SK-N-SH treated with all-trans-retinoic acid at 6 μM for 48 hours (cell line): ENCODE measurements around the gene ST6GALNAC3.

Experiments used
- ATAC-seq: fragments of 200-7000 bp; cut with Tn5 transposase; 3 replicates; pipeline ENCODE4 v1.9.1; 2020; ENCODE audit warnings: mild to moderate bottlenecking, moderate library complexity
- ARNTL ChIP-seq: fragments of 450-650 bp; formaldehyde crosslinking; IDR thresholded peaks from 2 replicates; pipeline ENCODE4 v1.5.0; 2020; ENCODE audit warnings: low read depth, mild to moderate bottlenecking, moderate library complexity, borderline replicate concordance
- BACH2 ChIP-seq: fragments of 250-450 bp; sonication (Bioruptor Pico); IDR thresholded peaks from 2 replicates; pipeline ENCODE4 v1.9.0; 2021; ENCODE audit warnings: mild to moderate bottlenecking, borderline replicate concordance
- CREB5 ChIP-seq: fragments of 250-450 bp; sonication (Bioruptor Pico); IDR thresholded peaks from 2 replicates; pipeline ENCODE4 v1.5.1; 2020; ENCODE audit warnings: low read depth, mild to moderate bottlenecking, moderate library complexity
- ESRRG ChIP-seq: fragments of 250-450 bp; sonication (Bioruptor Pico); IDR thresholded peaks from 2 replicates; pipeline ENCODE4 v1.6.1; 2021; ENCODE audit warnings: mild to moderate bottlenecking
- GLIS3 ChIP-seq: fragments of 250-450 bp; sonication (Bioruptor Pico); IDR thresholded peaks from 2 replicates; pipeline ENCODE4 v1.5.0; 2020; ENCODE audit warnings: mild to moderate bottlenecking, moderate library complexity
- ISL1 ChIP-seq: fragments of 250-450 bp; sonication (Bioruptor Pico); IDR thresholded peaks from 2 replicates; pipeline ENCODE4 v2.1.2; 2022; ENCODE audit warnings: mild to moderate bottlenecking, moderate library complexity
- OSR1 ChIP-seq: fragments of 250-450 bp; sonication (Bioruptor Pico); IDR thresholded peaks from 2 replicates; pipeline ENCODE4 v1.8.0; 2022; ENCODE audit warnings: moderate library complexity, mild to moderate bottlenecking, inconsistent platforms
- POU6F1 ChIP-seq: fragments of 250-450 bp; sonication (Bioruptor Pico); IDR thresholded peaks from 2 replicates; pipeline ENCODE4 v1.8.0; 2021; ENCODE audit warnings: low read depth, mild to moderate bottlenecking, moderate library complexity, borderline replicate concordance
- PPARA ChIP-seq: fragments of 250-450 bp; sonication (Bioruptor Pico); IDR thresholded peaks from 2 replicates; pipeline ENCODE4 v1.5.0; 2020; ENCODE audit warnings: mild to moderate bottlenecking, borderline replicate concordance
- RARB ChIP-seq: fragments of 250-450 bp; sonication (Bioruptor Pico); IDR thresholded peaks from 2 replicates; pipeline ENCODE4 v1.8.0; 2021; ENCODE audit warnings: mild to moderate bottlenecking, moderate library complexity
- SNAI2 ChIP-seq: fragments of 250-450 bp; sonication (Bioruptor Pico); IDR thresholded peaks from 2 replicates; pipeline ENCODE4 v1.5.0; 2020; ENCODE audit warnings: mild to moderate bottlenecking, moderate library complexity
- TCF4 ChIP-seq: fragments of 250-450 bp; sonication (Bioruptor Pico); IDR thresholded peaks from 2 replicates; pipeline ENCODE4 v1.8.0; 2021; ENCODE audit warnings: mild to moderate bottlenecking, moderate library complexity, borderline replicate concordance
- TOX ChIP-seq: fragments of 250-450 bp; sonication (Bioruptor Pico); IDR thresholded peaks from 2 replicates; pipeline ENCODE4 v1.8.0; 2021; ENCODE audit warnings: mild to moderate bottlenecking, moderate library complexity, borderline replicate concordance
- TSHZ2 ChIP-seq: fragments of 250-450 bp; sonication (Bioruptor Pico); IDR thresholded peaks from 2 replicates; pipeline ENCODE4 v1.5.0; 2020; ENCODE audit warnings: mild to moderate bottlenecking, moderate library complexity
- ZC3H10 ChIP-seq: fragments of 250-450 bp; sonication (Bioruptor Pico); IDR thresholded peaks from 2 replicates; pipeline ENCODE4 v1.5.1; 2021; ENCODE audit warnings: mild to moderate bottlenecking, moderate library complexity
- ZFP3 ChIP-seq: fragments of 250-450 bp; sonication (Bioruptor Pico); IDR thresholded peaks from 2 replicates; pipeline ENCODE4 v1.5.0; 2020; ENCODE audit warnings: mild to moderate bottlenecking, moderate library complexity
- ZFP30 ChIP-seq: fragments of 450-650 bp; formaldehyde crosslinking; IDR thresholded peaks from 2 replicates; pipeline ENCODE4 v1.5.0; 2022; ENCODE audit warnings: mild to moderate bottlenecking, moderate library complexity
- ZNF565 ChIP-seq: fragments of 450-650 bp; formaldehyde crosslinking; conservative IDR thresholded peaks from 2 replicates; pipeline ENCODE4 v1.5.0; 2020; ENCODE audit warnings: low read depth, mild to moderate bottlenecking, moderate library complexity
- ZNF70 ChIP-seq: fragments of 450-650 bp; formaldehyde crosslinking; IDR thresholded peaks from 2 replicates; pipeline ENCODE4 v1.5.0; 2020; ENCODE audit warnings: mild to moderate bottlenecking, moderate library complexity
- ZNF8 ChIP-seq: fragments of 450-650 bp; formaldehyde crosslinking; IDR thresholded peaks from 2 replicates; pipeline ENCODE4 v1.5.0; 2020; ENCODE audit warnings: mild to moderate bottlenecking, moderate library complexity
- TF ChIP-seq, protein P1 (sequence below): fragments of 250-450 bp; sonication (Bioruptor Pico); IDR thresholded peaks from 2 replicates; pipeline ENCODE4 v1.8.0; 2020; ENCODE audit warnings: mild to moderate bottlenecking, moderate library complexity, borderline replicate concordance
- TF ChIP-seq, protein P2 (sequence below): fragments of 250-450 bp; sonication (Bioruptor Pico); IDR thresholded peaks from 2 replicates; pipeline ENCODE4 v1.5.1; 2021; ENCODE audit warnings: mild to moderate bottlenecking, moderate library complexity

The ST6GALNAC3 gene

DNA sequence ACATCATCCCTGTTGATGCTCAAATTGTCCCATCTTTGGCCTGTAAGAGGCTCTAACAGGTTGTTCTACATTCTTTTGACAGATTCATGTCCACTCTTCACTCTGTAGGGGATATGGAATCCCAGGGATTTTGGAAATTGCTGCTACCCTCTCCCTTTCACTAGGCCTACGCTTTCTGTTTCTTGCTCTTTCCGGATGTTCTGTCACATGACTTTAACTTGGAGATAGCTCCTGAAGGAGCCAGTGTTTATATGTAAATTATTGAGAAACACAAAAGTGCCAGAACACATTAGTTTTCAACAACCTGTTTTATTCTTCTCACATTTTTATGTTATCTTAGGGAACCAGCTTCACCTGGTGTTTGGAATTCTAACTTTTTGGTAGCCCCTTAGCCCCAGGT, 505.7 kb downstream of the ST6GALNAC3 start:
- ATAC-seq = no peak
- TF ChIP-seq ZNF8 (CRISPR knock-in tag) = no peak
- TF ChIP-seq CREB5 (CRISPR knock-in tag) = no peak
- TF ChIP-seq TOX (CRISPR knock-in tag) = no peak
- no peak for TF ChIP-seq RARB (CRISPR knock-in tag)
- no peak for TF ChIP-seq ZNF565 (CRISPR knock-in tag)
- TF ChIP-seq OSR1 (CRISPR knock-in tag) = no peak
- no peak for TF ChIP-seq ISL1 (CRISPR knock-in tag)
- no peak for TF ChIP-seq TSHZ2 (CRISPR knock-in tag)
- no peak for TF ChIP-seq TCF4
- no peak for TF ChIP-seq GLIS3
- TF ChIP-seq ZNF70 (CRISPR knock-in tag) = no peak
- TF ChIP-seq, protein P1, sequence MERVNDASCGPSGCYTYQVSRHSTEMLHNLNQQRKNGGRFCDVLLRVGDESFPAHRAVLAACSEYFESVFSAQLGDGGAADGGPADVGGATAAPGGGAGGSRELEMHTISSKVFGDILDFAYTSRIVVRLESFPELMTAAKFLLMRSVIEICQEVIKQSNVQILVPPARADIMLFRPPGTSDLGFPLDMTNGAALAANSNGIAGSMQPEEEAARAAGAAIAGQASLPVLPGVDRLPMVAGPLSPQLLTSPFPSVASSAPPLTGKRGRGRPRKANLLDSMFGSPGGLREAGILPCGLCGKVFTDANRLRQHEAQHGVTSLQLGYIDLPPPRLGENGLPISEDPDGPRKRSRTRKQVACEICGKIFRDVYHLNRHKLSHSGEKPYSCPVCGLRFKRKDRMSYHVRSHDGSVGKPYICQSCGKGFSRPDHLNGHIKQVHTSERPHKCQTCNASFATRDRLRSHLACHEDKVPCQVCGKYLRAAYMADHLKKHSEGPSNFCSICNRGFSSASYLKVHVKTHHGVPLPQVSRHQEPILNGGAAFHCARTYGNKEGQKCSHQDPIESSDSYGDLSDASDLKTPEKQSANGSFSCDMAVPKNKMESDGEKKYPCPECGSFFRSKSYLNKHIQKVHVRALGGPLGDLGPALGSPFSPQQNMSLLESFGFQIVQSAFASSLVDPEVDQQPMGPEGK (CRISPR knock-in tag) = no peak
- TF ChIP-seq, protein P2, sequence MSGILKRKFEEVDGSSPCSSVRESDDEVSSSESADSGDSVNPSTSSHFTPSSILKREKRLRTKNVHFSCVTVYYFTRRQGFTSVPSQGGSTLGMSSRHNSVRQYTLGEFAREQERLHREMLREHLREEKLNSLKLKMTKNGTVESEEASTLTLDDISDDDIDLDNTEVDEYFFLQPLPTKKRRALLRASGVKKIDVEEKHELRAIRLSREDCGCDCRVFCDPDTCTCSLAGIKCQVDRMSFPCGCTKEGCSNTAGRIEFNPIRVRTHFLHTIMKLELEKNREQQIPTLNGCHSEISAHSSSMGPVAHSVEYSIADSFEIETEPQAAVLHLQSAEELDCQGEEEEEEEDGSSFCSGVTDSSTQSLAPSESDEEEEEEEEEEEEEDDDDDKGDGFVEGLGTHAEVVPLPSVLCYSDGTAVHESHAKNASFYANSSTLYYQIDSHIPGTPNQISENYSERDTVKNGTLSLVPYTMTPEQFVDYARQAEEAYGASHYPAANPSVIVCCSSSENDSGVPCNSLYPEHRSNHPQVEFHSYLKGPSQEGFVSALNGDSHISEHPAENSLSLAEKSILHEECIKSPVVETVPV (CRISPR knock-in tag) = no peak
- no peak for TF ChIP-seq ESRRG
- no peak for TF ChIP-seq BACH2
- no peak for TF ChIP-seq POU6F1 (CRISPR knock-in tag)
- TF ChIP-seq ZFP3 (CRISPR knock-in tag) = no peak

- TF ChIP-seq ZFP3 (CRISPR knock-in tag) (no peak), TCF4 (no peak), GLIS3 (no peak), TSHZ2 (CRISPR knock-in tag) (no peak), ARNTL (CRISPR knock-in tag) (no peak), PPARA (no peak), CREB5 (CRISPR knock-in tag) (no peak), SNAI2 (CRISPR knock-in tag) (no peak), OSR1 (CRISPR knock-in tag) (no peak), ZC3H10 (CRISPR knock-in tag) (no peak), ISL1 (CRISPR knock-in tag) (no peak), TOX (CRISPR knock-in tag) (no peak), ZFP30 (no peak)
- no peak for ATAC-seq
Observed at GRCh38 chr1:76581712-76582111, 507.2 kb downstream of the ST6GALNAC3 start.
